Calu3 (cell line): ENCODE results near the gene PLCB2. TPM values are rescaled to one million over a fixed set of nuclear protein-coding genes. Genes with fewer than 3 reads are reported as not detected.

Source experiments
- BruUV-seq: library from RNA; stranded (reverse); fragments of 400-500 nt; replicated peaks from 2 replicates; lab custom pipeline; 2021; lab: Mats Ljungman, UMichigan
- CTCF ChIA-PET: fragments of 300-600 bp; sonication (Branson Sonifier 250); formaldehyde crosslinking; loops from one replicate; lab custom pipeline; 2022; ENCODE audit warnings: antibody characterized with exemption; lab: Charles Lee
- DNase-seq: peaks from one replicate; pipeline ENCODE4 v3.0.0; 2022
- H3K27ac Mint-ChIP-seq: one replicate; pipeline ENCODE4 v1.8.0; 2022; ENCODE audit warnings: mixed read lengths; ENCODE audit not compliant: unreplicated experiment
- H3K27me3 Mint-ChIP-seq: one replicate; pipeline ENCODE4 v1.8.0; 2022; ENCODE audit warnings: mixed read lengths; ENCODE audit not compliant: unreplicated experiment
- H3K36me3 Mint-ChIP-seq: one replicate; pipeline ENCODE4 v1.8.0; 2022; ENCODE audit warnings: mild to moderate bottlenecking, moderate library complexity, mixed read lengths; ENCODE audit not compliant: insufficient read depth, unreplicated experiment
- H3K4me1 Mint-ChIP-seq: one replicate; pipeline ENCODE4 v1.8.0; 2022; ENCODE audit warnings: mild to moderate bottlenecking, low read depth, mixed read lengths; ENCODE audit not compliant: unreplicated experiment
- H3K4me3 Mint-ChIP-seq: one replicate; pipeline ENCODE4 v1.8.0; 2022; ENCODE audit warnings: mild to moderate bottlenecking, low read depth, moderate library complexity, mixed read lengths; ENCODE audit not compliant: unreplicated experiment
- H3K9me3 Mint-ChIP-seq: one replicate; pipeline ENCODE4 v1.8.0; 2022; ENCODE audit warnings: low read depth, mixed read lengths; ENCODE audit not compliant: unreplicated experiment
- intact Hi-C: fragments of 100-400 bp; cut with micrococcal nuclease; formaldehyde crosslinking; loops from one replicate; pipeline ENCODE4 v1.10.0; 2022; ENCODE audit not compliant: unreplicated experiment
- total RNA-seq: library from RNA; stranded (reverse); gene quantifications from 2 replicates; pipeline ENCODE4 v1.2.3, GENCODE V29; 2022
- TF ChIP-seq, protein P1 (sequence below): fragments of 200-600 bp; IDR thresholded peaks from one replicate; pipeline ENCODE4 v1.8.0; 2022; ENCODE audit warnings: antibody characterized with exemption; ENCODE audit not compliant: unreplicated experiment

The PLCB2 gene
- total RNA-seq, 1 experiment from 2014 or later: 37.3 TPM

DNA sequence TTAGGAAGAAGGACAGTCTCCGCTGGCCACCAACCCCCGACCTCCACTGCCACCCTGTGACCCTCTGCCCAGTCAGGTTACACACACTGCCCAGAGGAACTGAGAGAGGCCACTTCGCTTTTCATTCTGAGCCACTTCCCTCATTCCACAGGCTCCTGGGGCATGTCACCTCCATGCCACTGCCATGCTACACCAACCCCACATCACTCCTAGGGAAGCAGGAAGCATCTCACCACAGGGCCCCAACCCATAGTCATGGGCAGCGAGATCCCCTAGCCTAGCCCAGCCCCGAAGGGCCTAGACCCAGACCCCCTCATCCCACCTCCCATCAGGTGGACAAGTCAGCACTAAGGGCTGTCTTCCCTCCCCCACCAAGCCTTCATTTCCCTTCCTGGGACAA is 1.4 kb downstream of the PLCB2 start:
- BruUV-seq: no TSS peak
- DNase-seq: no peak
- H3K27me3 Mint-ChIP-seq: no peaks in the 10 kb centered on the region
- intact Hi-C loops: no loop called here
- TF ChIP-seq, protein P1, sequence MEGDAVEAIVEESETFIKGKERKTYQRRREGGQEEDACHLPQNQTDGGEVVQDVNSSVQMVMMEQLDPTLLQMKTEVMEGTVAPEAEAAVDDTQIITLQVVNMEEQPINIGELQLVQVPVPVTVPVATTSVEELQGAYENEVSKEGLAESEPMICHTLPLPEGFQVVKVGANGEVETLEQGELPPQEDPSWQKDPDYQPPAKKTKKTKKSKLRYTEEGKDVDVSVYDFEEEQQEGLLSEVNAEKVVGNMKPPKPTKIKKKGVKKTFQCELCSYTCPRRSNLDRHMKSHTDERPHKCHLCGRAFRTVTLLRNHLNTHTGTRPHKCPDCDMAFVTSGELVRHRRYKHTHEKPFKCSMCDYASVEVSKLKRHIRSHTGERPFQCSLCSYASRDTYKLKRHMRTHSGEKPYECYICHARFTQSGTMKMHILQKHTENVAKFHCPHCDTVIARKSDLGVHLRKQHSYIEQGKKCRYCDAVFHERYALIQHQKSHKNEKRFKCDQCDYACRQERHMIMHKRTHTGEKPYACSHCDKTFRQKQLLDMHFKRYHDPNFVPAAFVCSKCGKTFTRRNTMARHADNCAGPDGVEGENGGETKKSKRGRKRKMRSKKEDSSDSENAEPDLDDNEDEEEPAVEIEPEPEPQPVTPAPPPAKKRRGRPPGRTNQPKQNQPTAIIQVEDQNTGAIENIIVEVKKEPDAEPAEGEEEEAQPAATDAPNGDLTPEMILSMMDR: no peak
- peaks cover 17% of the 10 kb centered on the region for H3K4me1 Mint-ChIP-seq
- peaks cover 12% of the 10 kb centered on the region for H3K36me3 Mint-ChIP-seq
- CTCF ChIA-PET: interaction anchor here (1.0 to 5.8 kb wide), 3 partner anchors 17 to 34 kb away, joined by 3 to 25 read pairs (median 3); no protein-coding TSS in a partner anchor
- H3K9me3 Mint-ChIP-seq: no peaks in the 10 kb centered on the region
- H3K27ac Mint-ChIP-seq: peak overlapping the region; percentile 18
- H3K4me3 Mint-ChIP-seq: peak overlapping the region; percentile 63

GRCh38 chr15:40305281-40305680 is 2.5 kb downstream of the PLCB2 start:
- peaks cover 17% of the 10 kb centered on the region for H3K4me1 Mint-ChIP-seq
- H3K36me3 Mint-ChIP-seq: peaks cover 12% of the 10 kb centered on the region
- H3K4me3 Mint-ChIP-seq: no peak overlapping the region
- TF ChIP-seq, protein P1: no peak
- no peak for DNase-seq
- H3K27ac Mint-ChIP-seq: no peak overlapping the region
- BruUV-seq: no TSS peak
- intact Hi-C loops: no loop called here
- CTCF ChIA-PET: interaction anchor here (0.6 kb wide), 1 partner anchor 1066 kb away, joined by 3 read pairs; no protein-coding TSS in a partner anchor
- no peaks in the 10 kb centered on the region for H3K27me3 Mint-ChIP-seq
- H3K9me3 Mint-ChIP-seq: no peaks in the 10 kb centered on the region

DNA sequence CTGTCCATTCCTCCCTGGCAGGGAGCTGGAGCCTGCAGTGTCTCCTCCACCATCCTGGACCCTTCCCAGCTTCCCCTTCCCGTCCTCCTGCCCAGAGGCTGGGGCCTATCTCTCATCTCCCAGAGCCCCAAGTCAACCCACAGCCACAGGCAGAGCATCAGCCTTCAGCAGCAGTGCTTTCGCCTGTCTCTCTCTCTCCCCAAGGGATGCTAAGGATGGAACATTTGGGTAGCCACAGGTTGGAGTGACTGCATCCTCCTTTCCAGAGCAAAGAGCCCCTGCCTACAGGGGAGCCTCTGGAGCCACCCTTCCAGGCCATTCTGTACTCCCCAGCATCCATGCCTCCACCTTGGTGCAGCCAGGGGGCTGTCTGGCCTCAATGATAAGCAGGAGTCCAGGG is 4.2 kb downstream of the PLCB2 start:
- no peak overlapping the region for H3K27ac Mint-ChIP-seq
- H3K4me3 Mint-ChIP-seq: no peak overlapping the region
- H3K9me3 Mint-ChIP-seq: no peaks in the 10 kb centered on the region
- H3K4me1 Mint-ChIP-seq: peaks cover 8% of the 10 kb centered on the region
- TF ChIP-seq, protein P1: no peak
- CTCF ChIA-PET: no interaction called here
- H3K27me3 Mint-ChIP-seq: no peaks in the 10 kb centered on the region
- BruUV-seq: no TSS peak
- no peak for DNase-seq
- intact Hi-C loops: no loop called here
- peaks cover 13% of the 10 kb centered on the region for H3K36me3 Mint-ChIP-seq

- no peak for DNase-seq
- BruUV-seq: no TSS peak
- H3K9me3 Mint-ChIP-seq: no peaks in the 10 kb centered on the region
- CTCF ChIA-PET: no interaction called here
- no peak overlapping the region for H3K4me3 Mint-ChIP-seq
- H3K27me3 Mint-ChIP-seq: no peaks in the 10 kb centered on the region
- TF ChIP-seq, protein P1: no peak
- peaks cover 13% of the 10 kb centered on the region for H3K36me3 Mint-ChIP-seq
- no peak overlapping the region for H3K27ac Mint-ChIP-seq
- peaks cover 8% of the 10 kb centered on the region for H3K4me1 Mint-ChIP-seq
- intact Hi-C loops: no loop called here
These were observed 4.8 kb downstream of the PLCB2 start for GRCh38 chr15:40302981-40303380.
